ENCODE data around the gene NT5M. TPM values are rescaled to one million over a fixed set of nuclear protein-coding genes. Genes with fewer than 3 reads are reported as not detected.
"Not testable (repeated sequence)": the region's sequence is repeated elsewhere in the genome, so short reads cannot be mapped to it uniquely, and the experiment has no call there.

The NT5M gene
- total RNA-seq, 1 donor from 2014 or later = 1.9 TPM

DNA sequence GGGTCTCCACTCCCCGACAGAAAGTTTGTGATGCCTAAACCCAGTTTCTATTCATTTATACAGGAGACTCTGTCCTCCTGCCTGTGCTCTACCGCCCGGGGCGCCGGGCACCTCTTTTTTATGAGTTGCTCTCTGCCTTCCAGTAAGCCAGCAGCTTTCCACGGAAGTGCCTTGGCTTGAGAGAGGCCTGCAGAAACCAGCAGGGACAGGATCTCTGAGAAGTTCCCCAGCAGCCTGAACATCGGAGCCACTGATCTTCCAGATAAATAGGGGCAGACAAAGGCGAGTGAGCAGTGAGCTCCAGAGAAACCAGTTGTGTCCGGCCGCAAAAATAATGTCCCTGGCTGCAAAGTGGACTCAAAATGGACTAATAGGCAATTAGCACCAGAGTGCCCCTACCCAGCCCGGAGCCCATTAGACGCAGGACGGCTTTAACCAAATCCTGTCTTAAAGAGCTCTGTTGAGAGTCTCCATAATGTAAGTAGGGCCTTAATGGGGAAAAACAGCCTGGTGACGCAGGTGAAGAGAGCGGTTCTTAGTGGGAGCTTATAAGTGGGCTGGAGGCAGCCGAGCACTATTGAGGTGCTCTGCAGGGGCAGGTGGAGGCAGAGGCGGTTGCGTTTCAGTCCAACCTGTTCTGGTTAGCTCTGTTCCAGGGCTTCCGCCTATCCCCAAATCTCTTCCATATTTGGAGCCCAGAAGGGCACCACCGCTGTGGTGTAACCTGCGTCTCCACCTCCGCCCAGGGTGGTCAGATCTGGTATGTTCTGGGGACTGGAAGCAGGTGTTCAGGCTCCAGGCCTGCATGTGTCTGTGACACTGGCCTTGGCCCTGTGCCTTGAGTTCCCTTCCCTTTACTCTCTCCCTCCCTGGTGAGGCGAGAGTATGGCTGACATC lies 74.1 kb downstream of the NT5M start:
- no peak for DNase-seq

DNA sequence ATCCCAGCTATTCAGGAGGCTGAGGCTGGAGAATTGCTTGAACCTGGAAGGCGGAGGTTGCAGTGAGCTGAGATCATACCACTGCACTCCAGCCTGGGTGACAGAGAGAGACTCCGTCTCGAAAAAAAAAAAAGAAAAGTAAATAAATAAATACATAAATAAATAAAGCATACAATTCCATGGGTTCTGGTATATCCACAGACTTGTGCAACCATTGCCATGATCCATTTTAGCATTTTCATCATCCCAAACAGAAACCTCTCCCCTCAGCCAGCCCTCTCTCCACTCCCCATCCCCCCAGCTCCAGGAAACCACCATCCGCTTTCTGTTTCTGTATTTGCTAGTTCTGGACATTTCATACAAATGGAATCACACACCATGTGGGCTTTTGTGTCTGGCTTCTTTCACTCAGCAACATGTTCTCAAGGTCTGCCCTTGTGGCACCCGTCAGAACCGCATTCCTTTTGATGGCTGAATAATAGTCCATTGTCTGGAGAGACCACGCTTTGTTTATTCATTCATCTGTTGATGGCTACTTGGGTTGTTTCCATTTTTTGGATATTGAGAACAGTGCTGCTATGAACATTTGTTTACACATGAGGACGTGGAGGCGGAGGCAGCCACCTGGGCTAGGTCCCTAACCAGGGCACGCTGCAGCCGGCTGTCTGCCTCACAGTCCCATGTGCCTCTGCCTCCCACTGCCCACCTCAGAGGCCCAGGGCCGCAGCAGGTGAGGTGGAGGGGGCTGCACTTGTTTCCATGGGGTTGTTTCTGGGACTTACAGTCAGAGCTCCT lies 76.2 kb downstream of the NT5M start:
- no peak for DNase-seq

DNA sequence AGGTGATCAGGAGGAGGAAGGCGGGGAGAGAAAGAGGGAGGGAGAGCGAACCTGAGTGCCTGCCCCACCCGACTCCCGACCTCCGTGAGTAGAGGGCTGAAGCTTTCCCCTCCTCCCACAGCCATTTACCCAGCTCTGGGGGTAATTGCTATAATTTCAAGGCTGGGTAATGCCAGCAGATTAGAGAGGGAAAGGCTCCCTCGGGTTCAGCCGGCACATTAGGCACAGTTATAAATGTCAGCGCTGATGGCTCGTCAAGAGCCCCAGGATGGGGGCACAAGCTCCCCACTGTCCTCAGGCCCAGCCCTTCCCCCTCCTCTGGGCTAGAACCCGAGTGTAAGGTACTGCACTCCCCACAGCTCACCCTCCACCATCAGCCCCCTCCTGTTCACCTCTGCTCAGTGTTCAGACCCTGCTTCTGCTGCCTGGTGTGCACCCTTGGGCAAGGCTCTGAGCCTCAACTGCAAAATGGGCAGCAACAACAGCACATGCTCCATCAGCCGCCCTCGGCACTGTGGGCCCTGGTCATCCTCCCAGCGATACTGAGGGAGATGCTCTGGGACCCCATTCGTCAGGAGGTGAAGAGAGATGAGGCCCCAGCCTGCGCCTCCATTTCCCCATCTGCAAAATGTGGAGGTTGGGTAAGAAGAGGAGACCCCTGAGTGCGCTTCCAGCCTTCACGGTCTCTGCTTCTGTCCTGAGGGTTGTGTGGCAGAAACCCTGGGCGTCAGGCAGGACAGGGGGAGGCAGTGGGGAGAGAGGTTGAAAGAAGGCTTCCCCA lies 77.2 kb downstream of the NT5M start:
- DNase-seq = no peak

DNA sequence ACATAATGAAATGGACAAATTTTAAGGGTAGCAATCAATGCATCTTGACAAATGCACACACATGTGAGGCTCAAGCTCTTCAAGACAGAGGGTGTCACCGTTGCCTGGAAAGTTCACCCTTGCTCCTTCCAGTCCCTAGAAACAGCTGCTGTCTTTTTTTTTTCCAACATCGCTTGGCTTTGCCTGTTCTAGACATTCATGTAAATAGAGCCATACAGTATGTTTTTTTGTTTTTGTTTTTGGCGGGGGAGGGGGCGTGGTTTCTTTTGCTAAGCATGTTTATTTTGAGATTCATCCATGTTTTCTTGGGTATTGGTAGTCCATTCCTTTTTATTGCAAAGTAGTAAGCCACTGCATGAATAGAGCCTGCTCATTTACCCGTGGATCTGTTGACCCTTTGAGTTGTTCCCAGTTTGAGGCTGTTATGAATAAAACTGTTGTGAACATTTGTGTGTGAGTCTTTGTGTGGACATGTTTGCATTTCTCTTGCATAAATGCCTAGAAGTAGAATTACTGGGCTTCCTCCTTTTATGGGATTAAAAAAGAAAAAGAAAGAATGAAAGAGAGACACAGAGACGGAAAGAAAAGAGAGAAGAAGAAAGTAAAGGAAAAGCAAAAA lies 78.4 kb downstream of the NT5M start:
- DNase-seq = no peak

DNA sequence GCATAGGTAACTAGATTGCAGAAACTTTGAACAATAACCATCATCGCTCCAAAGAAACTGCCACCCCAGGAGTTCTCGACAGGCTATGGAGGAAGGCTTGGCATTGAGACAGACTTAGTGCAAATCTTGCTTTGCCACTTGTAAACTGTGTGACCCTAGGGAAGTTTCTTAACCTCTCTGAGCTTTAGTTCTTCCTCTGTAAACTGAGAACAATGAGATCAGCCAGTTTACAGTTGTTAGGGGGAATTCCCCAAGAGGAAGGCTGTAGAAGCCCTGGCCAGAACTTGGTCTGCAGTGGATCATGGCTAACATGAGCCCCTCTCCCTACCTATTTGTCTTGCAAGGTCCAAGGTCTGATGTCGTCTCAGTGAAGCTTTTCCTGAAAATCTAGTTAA lies 78.9 kb downstream of the NT5M start:
- peak; percentile 17 for DNase-seq

DNA sequence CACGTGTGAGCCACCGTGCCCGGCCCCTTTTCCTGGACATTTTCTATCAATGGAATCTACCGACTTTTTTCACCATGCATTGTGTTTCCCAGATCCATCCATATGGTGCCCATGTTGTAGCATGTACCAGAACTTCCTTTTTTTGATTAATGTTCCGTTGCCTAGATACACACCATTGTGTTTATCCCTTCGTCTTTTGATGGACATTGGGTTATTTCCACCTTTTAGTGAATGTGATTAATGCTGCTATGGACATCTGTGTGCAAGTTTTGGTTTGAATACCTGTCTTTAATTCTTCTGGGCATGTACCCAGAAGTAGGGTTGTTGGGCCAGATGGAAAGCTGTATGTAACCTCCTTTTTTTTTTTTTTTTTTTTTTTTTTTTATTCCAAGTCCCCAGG lies 79.8 kb downstream of the NT5M start:
- DNase-seq = peak; percentile 68

DNA sequence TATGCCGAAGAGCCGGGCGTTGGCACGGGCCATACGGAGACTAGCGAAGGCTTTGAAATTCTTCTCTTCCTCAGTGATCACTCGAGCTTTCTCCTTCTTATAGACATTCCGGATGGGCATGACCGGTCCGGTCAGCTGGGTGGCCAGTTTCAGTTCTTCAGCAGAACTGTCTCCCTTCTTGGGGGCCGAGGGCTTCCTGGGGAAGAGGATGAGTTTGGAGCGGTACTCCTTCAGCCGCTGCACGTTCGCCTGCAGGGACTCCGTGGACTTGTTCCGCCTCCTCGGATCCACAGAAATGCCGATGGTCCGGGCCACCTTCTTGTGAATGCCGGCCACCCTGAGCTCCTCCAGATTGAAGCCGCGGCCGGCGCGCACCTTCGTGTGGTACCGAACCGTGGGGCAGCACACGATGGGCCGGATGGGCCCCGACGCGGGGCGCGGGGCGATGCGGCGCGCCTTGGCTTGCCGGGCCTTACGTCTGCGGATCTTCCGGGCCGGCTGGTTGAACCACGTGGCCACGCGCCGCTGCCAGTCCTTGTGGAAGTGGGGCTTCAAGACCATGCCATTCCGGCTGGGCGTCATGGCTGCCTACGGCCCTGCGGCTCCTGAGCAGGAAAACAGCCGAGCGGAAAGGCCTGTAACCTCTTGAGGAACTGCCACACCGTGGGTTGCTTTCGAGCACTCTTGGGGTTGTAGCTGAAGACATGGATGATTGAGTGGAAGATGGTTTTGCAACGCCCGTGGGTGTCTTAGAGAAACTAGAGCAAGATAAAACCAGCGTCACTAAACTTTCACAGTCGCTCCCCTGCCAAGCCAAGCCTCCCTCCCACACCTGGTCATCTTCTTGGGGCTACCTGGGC lies 80.5 kb downstream of the NT5M start:
- DNase-seq = not testable (repeated sequence)

DNA sequence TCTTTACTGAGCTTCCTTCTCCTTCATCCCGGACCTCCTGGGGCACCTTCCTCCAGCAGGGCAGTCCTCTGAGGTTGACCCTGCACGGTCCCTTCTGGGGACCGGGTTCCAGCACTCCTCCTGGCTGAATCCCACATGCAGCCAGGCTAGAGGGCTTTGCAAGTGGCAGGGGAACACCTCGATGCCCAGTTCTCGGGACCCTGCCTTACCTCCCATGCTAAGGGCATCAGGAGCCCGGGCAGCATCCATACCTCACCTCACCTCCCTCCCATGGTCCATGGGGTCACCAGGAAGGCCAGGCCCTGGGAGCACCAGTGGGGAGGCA lies 81.1 kb downstream of the NT5M start:
- DNase-seq = no peak

DNA sequence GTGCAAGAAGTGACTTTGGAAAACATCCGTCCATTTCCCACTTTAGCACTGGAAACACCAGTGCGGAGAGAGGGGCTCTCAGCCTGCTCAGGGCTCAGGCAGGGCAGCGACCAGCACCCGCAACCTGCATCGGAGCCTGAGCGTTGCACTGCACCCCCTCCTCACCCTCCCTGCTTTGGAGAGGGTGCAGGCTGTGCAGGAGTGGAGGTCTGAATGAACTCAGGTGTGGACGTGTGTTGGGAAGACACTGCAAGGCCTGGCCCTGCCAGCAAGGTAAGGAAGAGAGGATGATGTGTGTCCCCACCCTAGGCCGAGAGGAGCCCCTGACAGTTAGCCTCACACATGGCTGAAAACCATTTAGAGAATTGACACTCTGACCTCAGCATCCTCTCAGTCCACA lies 81.8 kb downstream of the NT5M start:
- DNase-seq = no peak

DNA sequence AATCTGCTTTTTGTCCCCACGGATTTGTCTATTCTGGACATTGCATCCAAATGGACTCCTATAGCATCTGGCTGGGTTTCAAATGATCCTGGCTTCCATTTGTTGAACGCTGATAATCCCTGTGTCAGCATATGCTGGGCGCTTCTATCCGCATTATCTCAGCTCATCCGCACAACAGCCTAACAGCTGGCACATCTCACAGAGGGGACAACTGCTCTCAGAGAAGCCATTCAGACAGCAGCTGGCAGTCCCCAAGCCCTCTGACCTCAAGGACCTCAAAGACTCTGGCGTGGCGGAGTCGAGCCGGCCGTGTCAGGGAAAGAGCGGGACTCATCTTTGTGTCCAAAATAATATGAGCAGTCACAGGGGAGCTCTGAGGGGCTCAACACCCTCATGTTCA lies 82.3 kb downstream of the NT5M start:
- DNase-seq = no peak

DNA sequence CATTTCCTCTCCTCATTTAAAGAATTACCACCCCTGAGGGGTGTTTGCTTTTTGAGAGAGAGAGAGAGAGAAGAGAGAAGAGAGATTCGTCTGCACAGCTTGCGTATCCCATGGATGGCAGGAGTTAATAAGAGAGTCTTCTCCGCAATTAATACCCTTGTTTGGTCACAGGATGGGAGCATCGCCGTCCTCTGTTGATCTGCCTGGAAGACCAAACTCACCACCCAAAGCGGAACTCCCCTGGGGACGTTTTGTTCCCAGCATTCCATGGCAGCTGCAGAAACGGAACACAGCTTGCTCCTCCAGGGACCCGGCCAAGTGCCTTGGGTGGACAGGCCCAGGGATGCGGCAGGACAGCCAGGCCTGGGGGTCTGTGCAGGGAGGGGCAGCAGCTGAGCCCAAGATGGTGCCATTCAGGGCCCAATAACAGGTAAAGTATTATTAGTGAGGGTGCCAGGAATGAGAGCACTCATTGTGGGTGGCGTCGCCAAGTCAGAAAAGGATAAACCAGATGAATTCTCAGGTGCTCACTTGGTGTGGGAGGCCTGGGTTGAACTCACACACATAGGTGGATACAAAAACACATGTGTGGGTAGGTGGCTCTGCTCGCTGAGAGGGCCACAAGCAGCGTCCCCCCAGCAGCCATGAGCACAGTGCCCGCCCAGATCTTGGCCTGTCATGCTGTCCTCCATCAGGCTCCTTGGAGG lies 83.1 kb downstream of the NT5M start:
- no peak for DNase-seq

DNA sequence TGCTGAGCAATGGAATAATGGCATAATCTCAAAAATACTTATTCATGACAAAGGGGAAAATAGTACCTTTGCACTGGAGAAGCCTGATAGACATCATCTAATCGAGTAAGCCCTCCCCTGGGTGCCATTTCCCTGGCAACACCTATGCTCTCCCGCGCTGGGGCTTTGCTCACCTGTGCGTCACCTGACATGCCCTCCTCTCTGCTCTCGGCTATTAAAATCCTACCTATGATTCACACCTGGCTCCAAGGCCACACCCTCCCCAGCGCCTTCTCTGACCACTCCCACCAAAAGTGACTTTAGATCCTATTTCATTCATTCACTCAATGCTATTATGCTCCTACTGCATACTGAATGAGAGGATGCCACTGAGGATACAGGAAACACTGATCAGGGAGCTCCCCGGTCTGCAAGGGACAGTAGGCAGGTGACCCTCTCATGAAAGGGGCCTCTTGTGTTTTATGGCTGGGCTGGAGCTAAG lies 83.9 kb downstream of the NT5M start:
- DNase-seq = no peak

DNA sequence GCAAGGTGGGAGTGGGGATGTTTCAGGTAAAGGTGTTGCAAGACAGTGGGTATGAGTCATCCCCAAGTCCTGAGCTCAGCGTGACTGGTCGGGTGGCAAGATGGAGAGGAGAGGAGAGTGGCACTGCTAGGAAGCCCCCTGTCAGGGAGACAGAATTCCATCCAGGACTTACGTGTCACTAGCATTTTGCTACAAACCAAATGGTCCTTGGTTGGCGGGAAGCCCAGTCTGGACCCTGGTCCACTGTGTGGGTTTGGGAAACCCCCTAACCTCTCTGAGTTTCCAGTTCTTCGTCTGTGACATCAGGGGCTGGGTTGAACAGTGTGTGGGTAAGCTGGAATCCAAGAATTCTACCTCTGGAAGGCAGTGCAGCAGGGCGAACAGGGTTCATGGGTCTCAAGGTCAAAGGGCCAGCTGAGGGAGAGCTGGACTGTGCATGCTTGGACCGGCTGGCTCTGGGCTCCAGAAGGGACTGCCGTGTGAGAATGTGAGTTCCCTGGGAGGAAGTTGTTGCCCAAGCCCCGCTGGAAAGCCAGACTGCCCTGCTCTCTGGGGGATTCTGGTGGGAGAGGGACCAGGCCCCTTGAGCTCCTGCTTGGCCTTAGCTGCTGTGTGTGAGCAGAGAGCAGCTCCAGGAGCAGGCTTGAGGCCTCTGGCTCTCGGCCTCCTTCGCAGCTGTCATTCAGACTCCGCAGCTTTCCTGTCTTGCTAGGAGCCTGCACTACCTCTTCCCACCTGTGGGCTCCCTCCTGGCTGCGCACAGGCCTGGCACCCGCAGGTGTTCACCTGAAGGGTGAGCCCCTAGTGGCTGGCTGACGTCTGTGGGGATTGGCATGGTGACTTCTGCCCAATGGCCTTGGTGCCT lies 84.6 kb downstream of the NT5M start:
- no peak for DNase-seq

DNA sequence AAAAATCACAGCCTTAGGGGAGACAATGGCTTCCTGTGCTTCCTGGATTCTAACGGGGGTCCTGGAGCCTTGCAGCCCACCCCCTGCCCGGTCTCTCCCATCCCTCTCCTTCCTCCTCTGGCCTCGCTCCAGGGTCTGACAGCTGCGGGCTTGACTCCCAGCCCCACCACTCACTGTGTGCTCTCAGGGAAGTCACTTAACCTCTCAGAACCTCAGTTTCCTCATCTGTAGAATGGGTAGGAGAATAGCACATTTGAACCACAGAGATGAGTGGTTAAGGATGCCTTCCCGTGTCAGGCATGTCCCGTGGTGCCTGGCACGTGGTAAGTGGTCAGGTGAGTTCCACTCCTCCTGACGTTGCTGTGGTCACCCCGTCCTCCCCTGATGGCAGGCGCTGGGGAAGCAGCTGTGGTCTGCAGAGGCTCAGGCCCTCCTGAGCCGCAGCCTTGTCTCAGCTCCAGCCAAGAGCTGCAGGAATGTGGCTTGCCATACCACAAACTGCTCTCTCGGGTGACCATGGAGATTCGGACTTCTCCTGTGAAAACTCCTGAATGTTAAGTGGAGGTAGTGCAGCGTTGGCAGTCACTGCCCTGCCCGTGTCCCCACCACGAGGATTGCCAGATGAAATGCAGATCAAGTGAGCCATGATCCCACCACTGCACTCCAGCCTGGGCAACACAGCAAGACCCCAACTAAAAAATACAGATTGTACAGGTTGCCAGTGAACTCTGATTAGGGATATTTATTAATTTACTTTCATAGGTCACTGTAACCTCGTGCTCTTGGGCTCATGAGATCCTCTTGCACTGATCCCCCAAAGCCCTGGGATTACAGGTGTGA lies 85.7 kb downstream of the NT5M start:
- no peak for DNase-seq

DNA sequence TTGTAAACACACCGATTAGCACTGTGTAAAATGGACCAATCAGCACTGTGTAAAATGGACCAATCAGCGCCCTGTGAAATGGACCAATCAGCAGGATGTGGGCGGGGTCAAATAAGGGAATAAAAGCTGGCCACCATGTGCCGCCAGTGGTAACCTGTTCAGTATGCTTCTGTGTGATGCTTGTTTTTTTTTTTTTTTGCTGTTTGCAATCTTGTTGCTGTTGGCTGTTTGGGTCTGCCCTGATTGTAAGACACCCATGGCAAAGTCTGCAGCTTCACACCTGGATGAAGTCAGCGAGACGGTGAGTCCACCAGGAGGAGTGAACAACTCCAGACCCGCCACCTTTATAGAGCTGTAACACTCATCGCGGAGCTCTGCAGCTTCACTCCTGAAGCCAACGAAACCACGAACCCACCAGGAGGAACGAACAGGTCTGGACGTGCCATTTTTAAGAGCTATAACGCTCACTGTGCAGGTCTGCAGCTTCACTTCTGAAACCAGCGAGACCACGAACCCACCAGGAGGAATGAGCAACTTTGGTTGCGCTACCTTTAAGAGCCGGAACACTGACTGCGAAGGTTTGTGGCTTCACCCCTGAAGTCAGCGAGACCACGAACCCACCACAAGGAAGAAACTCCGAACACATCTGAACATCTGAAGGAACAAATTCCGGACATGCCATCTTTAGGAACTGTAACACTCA lies 88.6 kb downstream of the NT5M start:
- DNase-seq = no peak

DNA sequence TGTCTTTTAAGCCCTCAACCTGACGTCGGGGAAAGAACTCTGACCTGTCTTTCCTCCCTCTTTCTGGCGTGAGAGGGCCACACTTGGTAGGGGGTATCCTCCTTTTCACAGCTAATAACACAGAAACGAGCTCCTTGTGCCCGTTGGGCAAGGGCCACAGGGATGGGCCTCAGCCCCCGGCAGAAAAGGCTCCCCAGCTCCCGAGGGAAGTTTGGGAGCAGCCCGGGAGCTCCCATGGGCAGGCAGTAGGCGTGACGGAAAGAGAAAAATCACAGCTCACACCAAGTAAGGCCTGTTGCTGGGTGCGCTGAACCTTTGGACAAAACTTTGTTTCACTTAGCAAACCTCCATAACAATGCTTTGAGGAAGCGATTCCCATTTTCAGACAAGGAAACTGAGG lies 90.8 kb downstream of the NT5M start:
- no peak for DNase-seq

DNA sequence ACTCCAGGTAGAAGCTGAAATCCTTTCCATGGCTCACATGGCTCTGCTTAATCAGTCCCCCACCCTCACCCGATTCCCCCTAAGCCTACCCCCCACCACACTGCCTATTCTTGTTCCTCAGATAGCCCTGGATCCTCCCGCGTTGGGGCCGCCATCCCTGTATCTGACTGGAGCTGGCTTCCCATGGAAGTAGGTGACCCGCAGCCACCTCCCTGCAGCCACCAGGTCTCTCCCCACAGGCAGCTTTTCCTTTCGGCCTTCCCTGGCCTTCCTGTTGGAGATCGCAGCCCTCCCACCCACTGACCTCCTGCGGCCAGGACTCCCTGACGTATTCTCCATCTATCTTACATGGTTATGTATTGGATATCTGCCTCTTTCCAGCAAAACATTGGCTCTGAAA lies 91.3 kb downstream of the NT5M start:
- no peak for DNase-seq

DNA sequence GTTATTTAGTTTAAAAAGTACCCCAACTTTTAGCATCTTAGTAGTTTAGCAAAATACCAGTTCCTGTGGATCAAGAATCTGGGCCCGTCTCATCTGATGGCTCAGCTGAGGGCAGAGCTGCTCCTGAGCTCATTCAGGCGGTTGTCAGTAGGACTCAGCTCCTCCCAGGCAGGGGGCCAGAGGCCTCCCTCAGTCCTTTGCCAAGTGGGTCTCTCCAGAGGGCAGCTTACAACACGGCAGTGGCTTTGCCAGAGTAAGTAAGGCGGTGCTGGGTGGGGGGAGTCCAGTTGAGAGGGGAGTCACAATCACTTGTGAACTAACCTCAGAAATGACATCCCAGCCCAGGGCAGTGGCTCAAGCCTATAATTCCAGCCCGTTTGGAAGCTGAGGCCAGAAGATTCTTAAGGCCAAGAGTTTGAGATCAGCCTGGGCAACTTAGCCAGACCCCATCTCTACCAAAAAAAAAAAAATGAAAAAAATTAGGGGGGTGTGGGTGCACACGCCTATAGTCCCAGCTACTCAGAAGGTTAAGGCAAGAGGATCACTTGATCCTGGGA lies 92.2 kb downstream of the NT5M start:
- no peak for DNase-seq
